ENCODE data around the gene SEPTIN2.

- no peak for TF ChIP-seq CTCF (IDR thresholded peaks at IDR 0.05 in 2 of 3, conservative IDR thresholded peaks at IDR 0.05 in 1 of 3; ENCODE audit: control insufficient read depth in 2 of 3, extremely low read depth in 1 of 3, insufficient read depth in 1 of 3, low read depth in 3 of 3, low read length in 3 of 3)
- TF ChIP-seq HDAC6 (IDR thresholded peaks at IDR 0.05; ENCODE audit: unreplicated experiment) = no peak
- TF ChIP-seq RBBP5 (conservative IDR thresholded peaks at IDR 0.05) = no peak
- TF ChIP-seq NRF1 (conservative IDR thresholded peaks at IDR 0.05; ENCODE audit: low read depth, low read length) = no peak
- TF ChIP-seq EZH2 (IDR thresholded peaks at IDR 0.05; ENCODE audit: borderline replicate concordance, control insufficient read depth, low read depth, low read length) = no peak
- no peak for TF ChIP-seq SIN3A (IDR thresholded peaks at IDR 0.05; ENCODE audit: low read depth, low read length)
- no peak for TF ChIP-seq REST (IDR thresholded peaks at IDR 0.05; ENCODE audit: low read depth, low read length)
- TF ChIP-seq POLR2AphosphoS5 (IDR thresholded peaks at IDR 0.05; ENCODE audit: low read length) = no peak
- TF ChIP-seq NFYA (IDR thresholded peaks at IDR 0.05; ENCODE audit: borderline replicate concordance, low read depth, low read length) = no peak
- TF ChIP-seq SMC3 (IDR thresholded peaks at IDR 0.05; ENCODE audit: borderline replicate concordance, low read length) = no peak
- TF ChIP-seq CUX1 (IDR thresholded peaks at IDR 0.05; ENCODE audit: insufficient replicate concordance, low read depth, low read length) = no peak
- no peak for TF ChIP-seq POLR2A (IDR thresholded peaks at IDR 0.05; ENCODE audit: low read depth, low read length)
- no peak for TF ChIP-seq IRF3 (IDR thresholded peaks at IDR 0.05)
Observed at GRCh38 chr2:241279413-241279812, 36.3 kb upstream of the SEPTIN2 start.

Data from GM12878 (cell line).